A673 (cell line): ENCODE data around the gene SPATA16. TPM values are rescaled to one million over a fixed set of nuclear protein-coding genes. Genes with fewer than 3 reads are reported as not detected.
"Not testable (repeated sequence)": the region's sequence is repeated elsewhere in the genome, so short reads cannot be mapped to it uniquely, and the experiment has no call there.

Experiments used
- Bru-seq: library from RNA; stranded (reverse); fragments of 400-500 nt; gene quantifications from one replicate; lab custom pipeline; 2021; lab: Mats Ljungman, UMichigan
- BruChase-seq, 2 experiments: library from RNA; stranded (reverse); fragments of 400-500 nt; gene quantifications; one replicate each; lab custom pipeline; 2021; lab: Mats Ljungman, UMichigan
- BruUV-seq: library from RNA; stranded (reverse); fragments of 400-500 nt; replicated peaks from 2 replicates; lab custom pipeline; 2021; lab: Mats Ljungman, UMichigan
- CTCF ChIA-PET: fragments of 300-600 bp; sonication (Branson Sonifier 250); formaldehyde crosslinking; loops from one replicate; lab custom pipeline; 2022; ENCODE audit warnings: antibody characterized with exemption; lab: Charles Lee
- POLR2A ChIA-PET: fragments of 300-600 bp; sonication (Branson Sonifier 250); formaldehyde crosslinking; loops from one replicate; lab custom pipeline; 2022; ENCODE audit warnings: antibody characterized with exemption; ENCODE audit not compliant: low non-redundant PET; lab: Charles Lee
- DNase-seq: peaks from one replicate; pipeline ENCODE4 v3.0.0-alpha.2; 2015; ENCODE audit warnings: low spot score
- H3K27ac ChIP-seq: fragments of 200-600 bp; sonication (generic); 2 replicates; pipeline ENCODE4 v1.5.1; 2016; ENCODE audit warnings: mixed run types, low read depth, mild to moderate bottlenecking, mixed read lengths, antibody characterized with exemption, low read length; ENCODE audit not compliant: poor library complexity, severe bottlenecking
- H3K27me3 ChIP-seq: fragments of 200-600 bp; sonication (generic); replicated peaks from 2 replicates; pipeline ENCODE4 v1.6.1; 2017; ENCODE audit warnings: mixed run types, low read depth, mild to moderate bottlenecking, mixed read lengths, antibody characterized with exemption, low read length; ENCODE audit not compliant: insufficient read depth, poor library complexity
- H3K36me3 ChIP-seq: fragments of 200-600 bp; sonication (generic); 2 replicates; pipeline ENCODE4 v1.6.1; 2016; ENCODE audit warnings: mixed run types, mild to moderate bottlenecking, mixed read lengths, antibody characterized with exemption, low read length; ENCODE audit not compliant: insufficient read depth, poor library complexity, severe bottlenecking
- H3K4me1 ChIP-seq: fragments of 200-600 bp; sonication (generic); 2 replicates; pipeline ENCODE4 v1.6.1; 2017; ENCODE audit warnings: mixed run types, mild to moderate bottlenecking, mixed read lengths, antibody characterized with exemption, low read length; ENCODE audit not compliant: insufficient read depth, poor library complexity, severe bottlenecking
- H3K4me3 ChIP-seq: fragments of 200-600 bp; sonication (generic); 2 replicates; pipeline ENCODE4 v1.5.1; 2016; ENCODE audit warnings: low read depth, mixed run types, mild to moderate bottlenecking, mixed read lengths, low read length; ENCODE audit not compliant: poor library complexity, severe bottlenecking
- H3K9me3 ChIP-seq: fragments of 200-600 bp; sonication (generic); 2 replicates; pipeline ENCODE4 v1.6.1; 2016; ENCODE audit warnings: mixed run types, low read depth, mild to moderate bottlenecking, mixed read lengths, antibody characterized with exemption, low read length; ENCODE audit not compliant: poor library complexity, severe bottlenecking
- EZH2 ChIP-seq: fragments of 200-600 bp; sonication (generic); IDR thresholded peaks from 2 replicates; pipeline ENCODE4 v1.6.1; 2017; ENCODE audit warnings: borderline replicate concordance, low read depth, mild to moderate bottlenecking, mixed read lengths, antibody characterized with exemption, low read length; ENCODE audit not compliant: poor library complexity, severe bottlenecking
- intact Hi-C: fragments of 100-400 bp; cut with micrococcal nuclease; formaldehyde crosslinking; loops from one replicate; pipeline ENCODE4 v1.10.0; 2022; ENCODE audit not compliant: unreplicated experiment
- long read RNA-seq: library from polyadenylated mRNA; stranded (forward); transcript quantifications from one replicate; pipeline ENCODE4 v2.0.0, GENCODE V29; 2022
- total RNA-seq: library from RNA; stranded (reverse); gene quantifications from 2 replicates; pipeline ENCODE4 v1.2.3, GENCODE V29; 2021
- TF ChIP-seq, protein P1 (sequence below): fragments of 300-800, 200-600 bp; sonication (generic); conservative IDR thresholded peaks from 2 replicates; pipeline ENCODE4 v1.5.1; 2017; ENCODE audit warnings: low read depth, mild to moderate bottlenecking, antibody characterized with exemption, low read length, moderate library complexity, mixed read lengths

Gene SPATA16, protein sequence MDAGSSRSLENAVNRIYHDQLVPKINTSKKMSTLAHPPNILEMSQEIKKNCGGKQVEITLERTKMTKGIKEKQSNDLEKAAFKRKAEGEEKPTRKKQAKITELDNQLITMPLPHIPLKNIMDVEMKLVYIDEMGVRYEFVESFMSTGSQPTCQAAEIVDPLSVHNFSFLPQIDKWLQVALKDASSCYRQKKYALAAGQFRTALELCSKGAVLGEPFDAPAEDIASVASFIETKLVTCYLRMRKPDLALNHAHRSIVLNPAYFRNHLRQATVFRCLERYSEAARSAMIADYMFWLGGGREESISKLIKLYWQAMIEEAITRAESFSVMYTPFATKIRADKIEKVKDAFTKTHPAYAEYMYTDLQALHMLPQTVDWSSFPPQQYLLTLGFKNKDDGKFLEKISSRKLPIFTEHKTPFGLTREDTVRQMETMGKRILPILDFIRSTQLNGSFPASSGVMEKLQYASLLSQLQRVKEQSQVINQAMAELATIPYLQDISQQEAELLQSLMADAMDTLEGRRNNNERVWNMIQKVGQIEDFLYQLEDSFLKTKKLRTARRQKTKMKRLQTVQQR
- not detected in 2 replicates for total RNA-seq
- Bru-seq, nascent RNA = percentile 8 among the genes with signal in this experiment
- BruChase-seq, experiment 1, labeled RNA remaining after a 2-hour chase = percentile 1 among the genes with signal in this experiment
- percentile 2 among the genes with signal in this experiment for BruChase-seq, experiment 2, labeled RNA remaining after a 6-hour chase
- long read RNA-seq, partial matches to known transcripts = 0 of 1 reads
- long read RNA-seq, other reads (novel, unspliced or antisense) = 1 of 1 reads

DNA sequence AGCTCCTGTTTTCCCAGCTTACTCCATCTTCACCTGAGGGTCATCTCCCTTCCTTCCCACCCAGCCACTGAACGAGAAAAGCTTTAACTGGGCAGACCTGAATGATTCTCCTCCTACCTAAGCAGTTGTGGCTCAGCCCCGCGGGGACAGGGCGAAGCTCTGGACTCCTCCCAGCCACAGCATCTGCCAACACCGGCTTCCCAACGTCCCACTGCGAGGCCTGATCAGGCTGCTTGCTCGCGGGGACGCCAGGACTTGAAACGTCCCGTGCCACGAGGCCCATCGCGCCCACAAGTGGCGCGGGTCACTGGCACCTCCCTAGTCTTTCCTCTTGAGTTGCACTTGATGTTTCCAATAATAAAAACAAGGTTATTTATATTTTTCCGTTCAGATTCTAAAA lies at the start of gene SPATA16:
TSS of gene SPATA16 (minus strand) at position 250 of the 400 bp plus-strand sequence. CDS start 23,504 bp downstream, outside the sequence.
- Histone ChIP-seq H3K9me3 (no peaks in the 10 kb centered on the region), H3K4me1 (peaks cover 22% of the 10 kb centered on the region), H3K27me3 (no peaks in the 10 kb centered on the region), H3K36me3 (no peaks in the 10 kb centered on the region), H3K27ac (no peak within 1 kb of the TSS), H3K4me3 (no peak within 1 kb of the TSS)
- DNase-seq = no peak
- TF ChIP-seq, protein P1, sequence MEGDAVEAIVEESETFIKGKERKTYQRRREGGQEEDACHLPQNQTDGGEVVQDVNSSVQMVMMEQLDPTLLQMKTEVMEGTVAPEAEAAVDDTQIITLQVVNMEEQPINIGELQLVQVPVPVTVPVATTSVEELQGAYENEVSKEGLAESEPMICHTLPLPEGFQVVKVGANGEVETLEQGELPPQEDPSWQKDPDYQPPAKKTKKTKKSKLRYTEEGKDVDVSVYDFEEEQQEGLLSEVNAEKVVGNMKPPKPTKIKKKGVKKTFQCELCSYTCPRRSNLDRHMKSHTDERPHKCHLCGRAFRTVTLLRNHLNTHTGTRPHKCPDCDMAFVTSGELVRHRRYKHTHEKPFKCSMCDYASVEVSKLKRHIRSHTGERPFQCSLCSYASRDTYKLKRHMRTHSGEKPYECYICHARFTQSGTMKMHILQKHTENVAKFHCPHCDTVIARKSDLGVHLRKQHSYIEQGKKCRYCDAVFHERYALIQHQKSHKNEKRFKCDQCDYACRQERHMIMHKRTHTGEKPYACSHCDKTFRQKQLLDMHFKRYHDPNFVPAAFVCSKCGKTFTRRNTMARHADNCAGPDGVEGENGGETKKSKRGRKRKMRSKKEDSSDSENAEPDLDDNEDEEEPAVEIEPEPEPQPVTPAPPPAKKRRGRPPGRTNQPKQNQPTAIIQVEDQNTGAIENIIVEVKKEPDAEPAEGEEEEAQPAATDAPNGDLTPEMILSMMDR = no peak
- no peak for TF ChIP-seq EZH2
- ChIA-PET POLR2A (no interaction called here), CTCF (no interaction called here)
- BruUV-seq = no TSS peak
- intact Hi-C loops = no loop called here

DNA sequence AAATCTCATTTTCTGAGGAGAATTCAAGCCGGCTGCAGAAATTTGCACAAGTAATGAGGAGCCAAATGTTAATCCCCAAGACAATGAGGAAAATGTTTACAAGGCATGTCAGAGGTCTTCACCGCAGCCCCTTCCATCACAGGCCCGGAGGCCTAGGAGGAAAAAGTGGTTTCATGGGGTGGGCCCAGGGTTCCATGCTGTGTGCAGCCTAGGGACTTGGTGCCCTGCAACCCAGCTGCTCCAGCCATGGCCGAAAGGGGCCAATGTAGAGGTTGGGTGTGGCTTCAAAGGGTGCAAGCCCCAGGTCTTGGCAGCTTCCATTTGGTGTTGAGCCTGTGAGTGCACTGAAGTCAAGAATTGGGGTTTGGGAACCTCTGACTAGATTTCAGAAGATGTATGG lies 42.0 kb upstream of the SPATA16 start:
- H3K9me3 ChIP-seq, H3K36me3 ChIP-seq, H3K27me3 ChIP-seq, CTCF ChIA-PET, H3K4me1 ChIP-seq, DNase-seq, intact Hi-C loops, BruUV-seq, H3K27ac ChIP-seq, H3K4me3 ChIP-seq, POLR2A ChIA-PET: not testable (repeated sequence)

DNA sequence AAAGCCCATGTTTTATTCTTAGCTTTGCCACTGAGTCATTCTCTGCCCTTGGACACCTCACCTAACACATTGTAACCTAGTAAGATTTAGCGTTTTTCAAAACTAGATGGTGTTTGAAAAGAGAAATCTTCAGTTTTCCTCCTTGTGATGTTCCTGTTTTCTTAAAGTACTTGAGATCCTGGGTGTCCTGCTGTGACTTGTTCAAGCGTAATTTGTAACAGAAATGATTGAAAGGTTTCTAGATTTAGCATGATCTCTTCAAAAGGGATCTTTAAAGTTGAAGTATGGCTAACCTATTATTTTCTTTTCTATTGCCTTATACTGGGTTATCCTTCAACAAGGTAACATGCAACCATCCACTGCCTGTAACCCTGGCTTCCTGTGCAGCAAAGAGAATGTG lies 32.6 kb upstream of the SPATA16 start:
- BruUV-seq = no TSS peak
- Histone ChIP-seq H3K27me3 (no peaks in the 10 kb centered on the region), H3K36me3 (no peaks in the 10 kb centered on the region), H3K4me3 (no peak overlapping the region), H3K4me1 (peaks cover 8% of the 10 kb centered on the region), H3K27ac (no peak overlapping the region), H3K9me3 (no peaks in the 10 kb centered on the region)
- CTCF ChIA-PET = no interaction called here
- POLR2A ChIA-PET = no interaction called here
- intact Hi-C loops = no loop called here
- TF ChIP-seq, protein P1 = no peak
- no peak for TF ChIP-seq EZH2
- no peak for DNase-seq

DNA sequence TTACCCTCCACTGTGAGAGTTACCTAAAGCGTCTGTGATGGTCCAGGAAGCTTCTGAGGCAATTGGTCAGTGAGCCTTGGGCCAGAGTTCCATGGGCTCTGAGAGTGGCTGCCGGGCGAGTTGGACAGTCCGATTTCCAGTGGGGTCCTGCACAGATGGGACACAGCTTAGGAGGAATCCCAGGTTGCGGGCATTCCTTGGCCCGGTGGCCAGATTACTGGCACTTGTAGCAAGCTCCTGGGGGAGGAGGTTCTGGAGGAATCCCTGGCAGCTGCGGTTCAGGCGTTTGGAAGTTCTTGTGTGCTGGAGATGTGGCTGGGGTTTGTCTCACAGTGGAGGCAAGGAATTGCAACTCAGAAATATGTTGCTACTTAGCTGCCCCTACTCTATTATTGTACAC lies 18.1 kb upstream of the SPATA16 start:
- H3K4me1 ChIP-seq, H3K27me3 ChIP-seq, H3K4me3 ChIP-seq, H3K27ac ChIP-seq, BruUV-seq, POLR2A ChIA-PET, DNase-seq, H3K9me3 ChIP-seq, H3K36me3 ChIP-seq, intact Hi-C loops, CTCF ChIA-PET: not testable (repeated sequence)

DNA sequence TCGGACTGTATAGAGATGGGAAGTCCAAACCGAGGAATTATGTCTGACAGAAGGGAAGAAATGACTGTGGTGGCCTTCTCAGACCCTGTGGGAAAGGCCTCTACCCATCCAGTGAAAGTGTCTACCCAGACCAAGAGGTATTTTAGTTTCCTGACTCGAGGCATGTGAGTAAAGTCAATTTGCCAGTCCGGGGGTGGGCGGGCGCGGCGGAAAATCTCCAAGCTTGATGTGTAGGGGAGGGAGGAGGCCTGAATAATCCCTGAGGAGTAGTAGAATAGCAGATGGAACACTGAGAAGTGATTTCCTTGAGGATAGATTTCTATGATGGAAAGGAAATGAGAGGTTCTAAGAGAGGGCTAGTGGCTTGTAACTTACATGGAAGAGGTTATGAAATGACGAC lies 15.5 kb upstream of the SPATA16 start:
- CTCF ChIA-PET, H3K4me3 ChIP-seq, H3K4me1 ChIP-seq, H3K36me3 ChIP-seq, DNase-seq, POLR2A ChIA-PET, H3K27me3 ChIP-seq, H3K27ac ChIP-seq, BruUV-seq, H3K9me3 ChIP-seq, intact Hi-C loops: not testable (repeated sequence)
